OCI-LY7 (cell line): ENCODE data around the gene ZNF493. TPM values are rescaled to one million over a fixed set of nuclear protein-coding genes. Genes with fewer than 3 reads are reported as not detected.

Source experiments
- Bru-seq: library from RNA; stranded (reverse); fragments of 400-500 nt; gene quantifications from one replicate; lab custom pipeline; 2021; lab: Mats Ljungman, UMichigan
- BruChase-seq, 2 experiments: library from RNA; stranded (reverse); fragments of 400-500 nt; gene quantifications; one replicate each; lab custom pipeline; 2021; lab: Mats Ljungman, UMichigan
- BruUV-seq: library from RNA; stranded (reverse); fragments of 400-500 nt; replicated peaks from 2 replicates; lab custom pipeline; 2021; lab: Mats Ljungman, UMichigan
- CTCF ChIA-PET: fragments of 300-600 bp; sonication (Branson Sonifier 250); formaldehyde crosslinking; loops from one replicate; lab custom pipeline; 2022; ENCODE audit warnings: antibody characterized with exemption; ENCODE audit not compliant: unreplicated experiment; lab: Charles Lee
- POLR2A ChIA-PET: fragments of 300-600 bp; sonication (Branson Sonifier 250); formaldehyde crosslinking; loops from one replicate; lab custom pipeline; 2022; ENCODE audit warnings: antibody characterized with exemption; lab: Charles Lee
- DNase-seq: peaks from one replicate; pipeline ENCODE4 v3.0.0-alpha.2; 2015; ENCODE audit warnings: low spot score
- H2AFZ ChIP-seq: fragments of 200-600 bp; sonication (generic), shearing (Covaris generic); 2 replicates; pipeline ENCODE4 v1.6.1; 2014; ENCODE audit warnings: mild to moderate bottlenecking, antibody characterized with exemption, low read length, moderate library complexity
- H3K27ac ChIP-seq: fragments of 200-600 bp; sonication (generic); 2 replicates; pipeline ENCODE4 v1.5.1; 2014; ENCODE audit warnings: mixed run types, low read depth, mild to moderate bottlenecking, moderate library complexity, low read length, inconsistent platforms; ENCODE audit not compliant: poor library complexity, severe bottlenecking
- H3K36me3 ChIP-seq: fragments of 200-600 bp; sonication (generic); 2 replicates; pipeline ENCODE4 v1.6.1; 2014; ENCODE audit warnings: mild to moderate bottlenecking, antibody characterized with exemption, low read length, moderate library complexity, mixed read lengths; ENCODE audit not compliant: insufficient read depth
- H3K4me1 ChIP-seq: fragments of 200-600 bp; sonication (generic); 2 replicates; pipeline ENCODE4 v1.5.1; 2014; ENCODE audit warnings: mild to moderate bottlenecking, low read length; ENCODE audit not compliant: insufficient read depth, poor library complexity, severe bottlenecking
- H3K4me2 ChIP-seq: fragments of 200-600 bp; sonication (generic); 2 replicates; pipeline ENCODE4 v1.6.1; 2014; ENCODE audit warnings: mild to moderate bottlenecking, low read length
- H3K4me3 ChIP-seq: fragments of 200-600 bp; sonication (generic); 2 replicates; pipeline ENCODE4 v1.5.1; 2014; ENCODE audit warnings: mild to moderate bottlenecking, low read depth, low read length; ENCODE audit not compliant: poor library complexity, severe bottlenecking
- H3K79me2 ChIP-seq: fragments of 200-600 bp; sonication (generic); 2 replicates; pipeline ENCODE4 v1.6.1; 2016; ENCODE audit warnings: low read depth, mild to moderate bottlenecking, low read length, moderate library complexity, mixed read lengths; ENCODE audit not compliant: insufficient read depth
- H3K9me2 ChIP-seq: fragments of 200-600 bp; sonication (generic); 2 replicates; pipeline ENCODE4 v1.6.1; 2016; ENCODE audit warnings: mild to moderate bottlenecking, low read length, mixed read lengths; ENCODE audit not compliant: insufficient read depth
- H3K9me3 ChIP-seq: fragments of 200-600 bp; sonication (generic); 2 replicates; pipeline ENCODE4 v1.6.1; 2014; ENCODE audit warnings: mild to moderate bottlenecking, mixed run types, low read length, mixed read lengths
- H4K20me1 ChIP-seq: fragments of 200-600 bp; sonication (generic); 2 replicates; pipeline ENCODE4 v1.6.1; 2014; ENCODE audit warnings: mild to moderate bottlenecking, antibody characterized with exemption, low read length, moderate library complexity, mixed read lengths; ENCODE audit not compliant: insufficient read depth
- CTCF ChIP-seq: fragments of 200-600 bp; sonication (generic); conservative IDR thresholded peaks from 2 replicates; pipeline ENCODE4 v1.5.1; 2014; ENCODE audit warnings: mild to moderate bottlenecking, antibody characterized with exemption, low read length, moderate library complexity, mixed read lengths
- EZH2phosphoT487 ChIP-seq: fragments of 200-600 bp; sonication (generic); IDR thresholded peaks from 2 replicates; pipeline ENCODE4 v1.6.1; 2018; ENCODE audit warnings: low read depth, borderline replicate concordance, mild to moderate bottlenecking, mixed run types, antibody characterized with exemption, low read length, moderate library complexity, mixed read lengths
- intact Hi-C: fragments of 100-400 bp; cut with micrococcal nuclease; formaldehyde crosslinking; loops from one replicate; pipeline ENCODE4 v1.10.0; 2022; ENCODE audit not compliant: unreplicated experiment
- long read RNA-seq: library from polyadenylated mRNA; stranded (forward); transcript quantifications from one replicate; pipeline ENCODE4 v2.0.0, GENCODE V29; 2022
- total RNA-seq, 2 experiments: library from RNA; depleted of rRNA in 1 of 2; stranded (reverse); fragments of >200 nt in 1 of 2; shearing (Covaris generic) in 1 of 2; gene quantifications; 2 replicates each; pipeline ENCODE4 v1.2.3, GENCODE V29; 2014 to 2022

The ZNF493 gene
- total RNA-seq (2014; rRNA removed; shearing (Covaris generic)) = 57.6 and 75.1 TPM in 2 replicates
- 37.6 and 41.4 TPM in 2 replicates for total RNA-seq (2022)
- percentile 86 among the genes with signal in this experiment for Bru-seq, nascent RNA
- BruChase-seq, experiment 1, labeled RNA remaining after a 6-hour chase = percentile 91 among the genes with signal in this experiment
- BruChase-seq, experiment 2, labeled RNA remaining after a 2-hour chase = percentile 95 among the genes with signal in this experiment
- long read RNA-seq, full-length matches to known transcripts = 4 of 11 reads
- long read RNA-seq, partial matches to known transcripts = 3 of 11 reads
- long read RNA-seq, other reads (novel, unspliced or antisense) = 4 of 11 reads

- H3K4me3 ChIP-seq = peak within 1 kb of the TSS; percentile 91
- H3K79me2 ChIP-seq = peaks cover 36% of the 10 kb centered on the region
- peaks cover 33% of the 10 kb centered on the region for H3K36me3 ChIP-seq
- H3K4me1 ChIP-seq = peaks cover 15% of the 10 kb centered on the region
- H3K9me2 ChIP-seq = no peaks in the 10 kb centered on the region
- H4K20me1 ChIP-seq = no peaks in the 10 kb centered on the region
- TF ChIP-seq EZH2phosphoT487 (no peak), CTCF (no peak)
- peak within 1 kb of the TSS; percentile 94 for H3K4me2 ChIP-seq
- intact Hi-C loops = loop anchor here (5.0 kb wide), 1 partner anchor 70 kb away; the partner anchor contains the start of gene ZNF708
- no TSS peak for BruUV-seq
- H2AFZ ChIP-seq = peak within 1 kb of the TSS; percentile 61
- DNase-seq = peak; percentile 98
- peak within 1 kb of the TSS; percentile 42 for H3K27ac ChIP-seq
- ChIA-PET POLR2A (interaction anchor here (0.6 to 2.4 kb wide), 11 partner anchors 11 to 986 kb away, joined by 3 to 6 read pairs (median 4); partner anchors contain the start of genes ZNF429, ZNF708 and ZNF738), CTCF (no interaction called here)
- H3K9me3 ChIP-seq = peaks cover 23% of the 10 kb centered on the region; the same call in 1 of the 2 replicates
Measured at GRCh38 chr19:21396893-21397572, at the start of gene ZNF493. Gene ZNF493 (plus strand): TSS chr19:21397133. CDS start chr19:21397238, 105 bp downstream.

- Histone ChIP-seq H3K9me3 (0 out of 2 replicates have a peak, but pooled peaks cover 6% of the 10 kb centered on the region), H3K79me2 (no peaks in the 10 kb centered on the region), H3K4me1 (no peaks in the 10 kb centered on the region), H3K36me3 (no peaks in the 10 kb centered on the region), H3K4me3 (no peak overlapping the region), H3K4me2 (no peak overlapping the region), H4K20me1 (no peaks in the 10 kb centered on the region), H3K27ac (no peak overlapping the region), H3K9me2 (no peaks in the 10 kb centered on the region), H2AFZ (no peak overlapping the region)
- TF ChIP-seq CTCF (no peak), EZH2phosphoT487 (no peak)
- intact Hi-C loops = no loop called here
- ChIA-PET POLR2A (no interaction called here), CTCF (no interaction called here)
- BruUV-seq = no TSS peak
- DNase-seq = no peak
Measured at GRCh38 chr19:21352830-21353229, 44.1 kb upstream of the ZNF493 start.
